ENCODE results near the gene NCKAP1.

GRCh38 chr2:182980652-182981051 lies 57.6 kb downstream of the NCKAP1 start:
- no peak for TF ChIP-seq CTCF (IDR thresholded peaks at IDR 0.05)
- TF ChIP-seq MXI1 (IDR thresholded peaks at IDR 0.05; ENCODE audit: low read depth, low read length): no peak
- TF ChIP-seq EZH2phosphoT487 (IDR thresholded peaks at IDR 0.05; ENCODE audit: borderline replicate concordance, low read depth): no peak
- TF ChIP-seq USF2 (IDR thresholded peaks at IDR 0.05; ENCODE audit: borderline replicate concordance, low read depth, low read length): no peak
- TF ChIP-seq JUND (IDR thresholded peaks at IDR 0.05): no peak
- TF ChIP-seq NRF1 (IDR thresholded peaks at IDR 0.05; ENCODE audit: low read depth, low read length): no peak
- no peak for TF ChIP-seq MAX (IDR thresholded peaks at IDR 0.05; ENCODE audit: low read depth)

Measured in SK-N-SH (cell line).